IMR-90 (cell line): ENCODE measurements around the gene ATP6V1D. TPM values are rescaled to one million over a fixed set of nuclear protein-coding genes. Genes with fewer than 3 reads are reported as not detected.

Experiments used
- ATAC-seq: fragments of 200-7000 bp; cut with Tn5 transposase; 2 replicates; pipeline ENCODE4 v1.9.1; 2020; ENCODE audit warnings: low read depth, mild to moderate bottlenecking, moderate library complexity
- BruUV-seq: library from RNA; stranded (reverse); fragments of 400-500 nt; replicated peaks from 2 replicates; lab custom pipeline; 2021; lab: Mats Ljungman, UMichigan
- CTCF ChIA-PET: fragments of 300-600 bp; formaldehyde crosslinking; extraction: SDS; loops from one replicate; lab custom pipeline; 2021; ENCODE audit warnings: antibody characterized with exemption; lab: Yijun Ruan, JAX
- POLR2A ChIA-PET: fragments of 300-600 bp; sonication (Branson Sonifier 250); formaldehyde crosslinking; loops from one replicate; lab custom pipeline; 2022; ENCODE audit warnings: antibody characterized with exemption; ENCODE audit not compliant: unreplicated experiment; lab: Charles Lee
- DNase-seq: peaks from one replicate; pipeline ENCODE4 v3.0.0; 2013
- H2AFZ ChIP-seq: replicated peaks from 2 replicates; pipeline ENCODE3; 2013; ENCODE audit warnings: low read length, mild to moderate bottlenecking; ENCODE audit not compliant: poor library complexity
- H2AK5ac ChIP-seq: 2 replicates; pipeline ENCODE4 v1.6.1; 2013; ENCODE audit warnings: low read depth, low read length, inconsistent platforms
- H2AK9ac ChIP-seq: replicated peaks from 2 replicates; pipeline ENCODE3; 2013; ENCODE audit warnings: mild to moderate bottlenecking, low read depth, low read length, moderate library complexity; ENCODE audit not compliant: poor library complexity
- H2BK120ac ChIP-seq: 2 replicates; pipeline ENCODE4 v1.6.1; 2013; ENCODE audit warnings: low read depth, low read length, inconsistent platforms
- H2BK15ac ChIP-seq: 3 replicates; pipeline ENCODE4 v1.6.1; 2013; ENCODE audit warnings: low read depth, low read length, inconsistent platforms
- H2BK20ac ChIP-seq: 2 replicates; pipeline ENCODE4 v1.6.1; 2013; ENCODE audit warnings: low read depth, mild to moderate bottlenecking, inconsistent platforms, low read length, moderate library complexity
- H2BK5ac ChIP-seq: 2 replicates; pipeline ENCODE4 v1.6.1; 2013; ENCODE audit warnings: mild to moderate bottlenecking, low read depth, low read length, inconsistent platforms; ENCODE audit not compliant: poor library complexity, severe bottlenecking
- H3K14ac ChIP-seq: replicated peaks from 2 replicates; pipeline ENCODE4 v1.6.1; 2013; ENCODE audit warnings: low read depth, low read length, inconsistent platforms
- H3K18ac ChIP-seq: 2 replicates; pipeline ENCODE4 v1.6.1; 2013; ENCODE audit warnings: low read depth, low read length, control low read depth
- H3K23ac ChIP-seq: 2 replicates; pipeline ENCODE4 v1.6.1; 2013; ENCODE audit warnings: low read depth, low read length, inconsistent platforms
- H3K27ac ChIP-seq: 2 replicates; pipeline ENCODE4 v1.5.1; 2013; ENCODE audit warnings: mild to moderate bottlenecking, control low read depth, low read length; ENCODE audit not compliant: insufficient read depth
- H3K27me3 ChIP-seq: 2 replicates; pipeline ENCODE4 v1.6.1; 2013; ENCODE audit warnings: low read length; ENCODE audit not compliant: control insufficient read depth, insufficient read depth
- H3K36me3 ChIP-seq: 2 replicates; pipeline ENCODE4 v1.6.1; 2013; ENCODE audit warnings: low read length, mixed read lengths; ENCODE audit not compliant: control insufficient read depth, insufficient read depth
- H3K4ac ChIP-seq: 2 replicates; pipeline ENCODE4 v1.6.1; 2013; ENCODE audit warnings: low read depth, low read length, inconsistent platforms
- H3K4me1 ChIP-seq: 2 replicates; pipeline ENCODE4 v1.6.1; 2013; ENCODE audit warnings: low read length, mixed read lengths; ENCODE audit not compliant: control insufficient read depth, insufficient read depth
- H3K4me2 ChIP-seq: 2 replicates; pipeline ENCODE4 v1.6.1; 2013; ENCODE audit warnings: low read depth, mild to moderate bottlenecking, control low read depth, low read length, moderate library complexity
- H3K4me3 ChIP-seq: 2 replicates; pipeline ENCODE4 v1.5.1; 2013; ENCODE audit warnings: low read depth, mild to moderate bottlenecking, control low read depth, low read length, moderate library complexity; ENCODE audit not compliant: insufficient read depth
- H3K56ac ChIP-seq: 2 replicates; pipeline ENCODE4 v1.6.1; 2013; ENCODE audit warnings: low read length, inconsistent platforms; ENCODE audit not compliant: insufficient read depth; ENCODE audit errors: extremely low read depth
- H3K79me1 ChIP-seq, 2 experiments: 2 replicates each; pipeline ENCODE4 v1.6.1; 2013; ENCODE audit warnings: low read length in 2 of 2, inconsistent platforms in 1 of 2, low read depth in 1 of 2
- H3K9ac ChIP-seq: 2 replicates; pipeline ENCODE4 v1.6.1; 2013; ENCODE audit warnings: low read depth, low read length, control low read depth
- H3K9me1 ChIP-seq: 2 replicates; pipeline ENCODE4 v1.6.1; 2013; ENCODE audit warnings: low read length, inconsistent platforms; ENCODE audit not compliant: insufficient read depth
- H3K9me3 ChIP-seq: 2 replicates; pipeline ENCODE4 v1.6.1; 2013; ENCODE audit warnings: low read length; ENCODE audit not compliant: control insufficient read depth, insufficient read depth
- H4K20me1 ChIP-seq: 2 replicates; pipeline ENCODE4 v1.6.1; 2013; ENCODE audit warnings: low read length, inconsistent platforms; ENCODE audit not compliant: insufficient read depth
- H4K5ac ChIP-seq: 2 replicates; pipeline ENCODE4 v1.6.1; 2013; ENCODE audit warnings: mild to moderate bottlenecking, low read depth, low read length, control low read depth
- H4K8ac ChIP-seq, 2 experiments: 2 replicates each; pipeline ENCODE4 v1.6.1; 2013; ENCODE audit warnings: low read depth in 2 of 2, low read length in 2 of 2, control low read depth in 1 of 2, inconsistent platforms in 1 of 2
- H4K91ac ChIP-seq: 2 replicates; pipeline ENCODE4 v1.6.1; 2013; ENCODE audit warnings: low read depth, low read length, inconsistent platforms; ENCODE audit not compliant: insufficient read depth
- FOS ChIP-seq: fragments of 150-350 bp; IDR thresholded peaks from 2 replicates; pipeline ENCODE4 v1.6.1; 2016; ENCODE audit warnings: low read depth, low read length
- MAFK ChIP-seq: IDR thresholded peaks from 2 replicates; pipeline ENCODE4 v1.6.1; 2012; ENCODE audit warnings: low read depth, low read length, improper control_type of control experiment
- MAZ ChIP-seq: IDR thresholded peaks from 2 replicates; pipeline ENCODE4 v1.6.1; 2012; ENCODE audit warnings: low read depth, mild to moderate bottlenecking, low read length, improper control_type of control experiment, moderate library complexity, borderline replicate concordance
- MXI1 ChIP-seq: IDR thresholded peaks from 2 replicates; pipeline ENCODE4 v1.6.1; 2012; ENCODE audit warnings: low read depth, mild to moderate bottlenecking, low read length, moderate library complexity, borderline replicate concordance
- POLR2A ChIP-seq: IDR thresholded peaks from 2 replicates; pipeline ENCODE4 v1.6.1; 2012; ENCODE audit warnings: mild to moderate bottlenecking, low read depth, low read length
- RAD21 ChIP-seq: IDR thresholded peaks from 2 replicates; pipeline ENCODE4 v1.6.1; 2012; ENCODE audit warnings: low read length, improper control_type of control experiment
- SMC3 ChIP-seq: fragments of 150-350 bp; IDR thresholded peaks from 2 replicates; pipeline ENCODE4 v1.6.1; 2016; ENCODE audit warnings: low read depth, mild to moderate bottlenecking, antibody characterized with exemption, low read length, moderate library complexity
- WGBS, 2 experiments: methylation state at CpG; one replicate each; pipeline versions ENCODE4 v1.1.5 to v1.1.7; 2013; ENCODE audit warnings: missing lambda C conversion rate in 2 of 2; ENCODE audit not compliant: insufficient read length in 1 of 2; ENCODE audit errors: extremely low coverage in 2 of 2; 5-methylcytosine and 5-hydroxymethylcytosine counted together
- dilution Hi-C: fragments of 300-500 bp; cut with HindIII; formaldehyde crosslinking; loops from one replicate; pipeline ENCODE4 v1.14.3; 2018; ENCODE audit warnings: low sequenced_read_pairs; ENCODE audit not compliant: unreplicated experiment
- in situ Hi-C: fragments of 300-500 bp; cut with MboI; formaldehyde crosslinking; loops from 3 replicates; pipeline ENCODE4 v1.14.3; 2019; ENCODE audit warnings: low sequenced_read_pairs, inconsistent platforms, mixed read lengths
- intact Hi-C: fragments of 100-400 bp; cut with micrococcal nuclease; formaldehyde crosslinking; loops from 2 replicates; pipeline ENCODE4 v1.10.0; 2022
- polyA plus RNA-seq, 3 experiments: library from polyadenylated mRNA; depleted of rRNA; stranded (reverse); fragments of >200 nt; gene quantifications; 2 replicates each; pipeline ENCODE4 v1.2.3, GENCODE V29; 2012; ENCODE audit warnings: low replicate concordance in 1 of 3
- total RNA-seq: library from RNA; depleted of rRNA; stranded (reverse); fragments of >200 nt; gene quantifications from 2 replicates; pipeline ENCODE4 v1.2.3, GENCODE V29; 2012
- TF ChIP-seq, protein P1 (sequence below): fragments of 150-350 bp; IDR thresholded peaks from 2 replicates; pipeline ENCODE4 v1.6.1; 2016; ENCODE audit warnings: low read depth, mild to moderate bottlenecking, low read length, moderate library complexity, borderline replicate concordance

Gene ATP6V1D
- total and polyA plus RNA-seq, 2 of the 4 experiments (the other 2 are of a cell fraction) = 54.5 to 113 TPM

DNA sequence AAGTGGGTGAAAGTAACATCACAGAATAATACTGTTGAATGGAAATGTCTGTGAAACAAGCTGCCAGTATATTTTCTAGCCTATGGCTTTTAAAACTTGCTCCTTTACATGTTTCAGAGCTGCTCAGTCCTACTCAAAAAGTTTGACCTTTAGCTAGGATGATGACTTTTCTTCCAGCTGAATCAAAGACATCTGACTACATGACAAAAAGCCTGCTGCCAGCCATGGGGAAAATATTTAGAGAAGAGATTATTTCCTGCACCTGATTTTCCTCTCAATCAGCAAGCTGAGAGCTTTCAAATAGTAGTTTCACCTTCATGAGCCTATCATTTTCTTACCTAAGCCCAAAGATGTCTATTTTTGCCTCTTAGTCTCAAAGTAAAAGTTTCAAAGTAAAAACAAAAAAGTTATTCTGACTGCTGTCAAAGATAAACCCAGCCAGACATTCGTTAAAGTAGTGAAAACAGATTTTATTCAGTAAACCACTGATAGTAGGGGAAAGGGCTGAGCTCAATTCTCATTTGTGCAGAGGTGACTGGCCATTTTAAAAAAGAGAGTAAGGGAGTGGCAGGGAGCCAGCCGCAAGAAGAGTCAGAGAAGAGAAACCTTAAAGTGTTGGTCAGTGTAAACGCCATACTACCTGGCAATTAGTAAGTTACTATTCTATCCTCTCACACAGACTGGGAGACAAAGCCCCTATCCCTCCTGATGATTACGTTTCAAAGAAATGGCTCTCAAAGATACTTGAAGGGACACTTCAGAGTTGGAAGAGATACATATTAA lies 2.2 kb downstream of the ATP6V1D start:
- no peak overlapping the region for H3K4ac ChIP-seq
- H3K4me2 ChIP-seq = peak overlapping the region; percentile 32
- H3K27ac ChIP-seq = no peak overlapping the region
- no peaks in the 10 kb centered on the region for H3K9me3 ChIP-seq
- no peak overlapping the region for H2AK9ac ChIP-seq
- ATAC-seq = no peak
- H3K4me1 ChIP-seq = peaks cover 2% of the 10 kb centered on the region; the same call in 1 of the 2 replicates
- no CpG with 5 or more reads among the region's 4 CpGs for WGBS, 2 experiments
- no peak overlapping the region; a peak in 1 of 4 replicates for H4K8ac ChIP-seq
- no peak overlapping the region for H3K4me3 ChIP-seq
- H4K91ac ChIP-seq = no peak overlapping the region
- H2AFZ ChIP-seq = no peak overlapping the region
- H3K56ac ChIP-seq = no peak overlapping the region
- H3K9me1 ChIP-seq = peaks cover 6% of the 10 kb centered on the region; the same call in 1 of the 2 replicates
- H3K18ac ChIP-seq = no peak overlapping the region
- no peak overlapping the region for H3K23ac ChIP-seq
- BruUV-seq = no TSS peak
- H2BK20ac ChIP-seq = no peak overlapping the region
- dilution Hi-C loops = no loop called here
- POLR2A ChIA-PET = no interaction called here
- H4K20me1 ChIP-seq = peaks cover 24% of the 10 kb centered on the region
- H2BK15ac ChIP-seq = no peak overlapping the region
- H2AK5ac ChIP-seq = no peak overlapping the region
- no peak overlapping the region for H2BK5ac ChIP-seq
- CTCF ChIA-PET = no interaction called here
- no peak overlapping the region for H3K9ac ChIP-seq
- no peak overlapping the region for H4K5ac ChIP-seq
- H3K27me3 ChIP-seq = no peaks in the 10 kb centered on the region
- no peak overlapping the region for H3K14ac ChIP-seq
- intact Hi-C loops = no loop called here
- in situ Hi-C loops = no loop called here
- H2BK120ac ChIP-seq = no peak overlapping the region
- DNase-seq = no peak
- TF ChIP-seq MAZ (no peak), MAFK (no peak), FOS (no peak), SMC3 (no peak), POLR2A (no peak), MXI1 (no peak), RAD21 (no peak)
- TF ChIP-seq, protein P1, sequence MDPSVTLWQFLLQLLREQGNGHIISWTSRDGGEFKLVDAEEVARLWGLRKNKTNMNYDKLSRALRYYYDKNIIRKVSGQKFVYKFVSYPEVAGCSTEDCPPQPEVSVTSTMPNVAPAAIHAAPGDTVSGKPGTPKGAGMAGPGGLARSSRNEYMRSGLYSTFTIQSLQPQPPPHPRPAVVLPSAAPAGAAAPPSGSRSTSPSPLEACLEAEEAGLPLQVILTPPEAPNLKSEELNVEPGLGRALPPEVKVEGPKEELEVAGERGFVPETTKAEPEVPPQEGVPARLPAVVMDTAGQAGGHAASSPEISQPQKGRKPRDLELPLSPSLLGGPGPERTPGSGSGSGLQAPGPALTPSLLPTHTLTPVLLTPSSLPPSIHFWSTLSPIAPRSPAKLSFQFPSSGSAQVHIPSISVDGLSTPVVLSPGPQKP = no peak
- peaks cover 3 to 37% of the 10 kb centered on the region in 2 experiments; a peak in 3 of 4 replicates for H3K79me1 ChIP-seq
- peaks cover 6% of the 10 kb centered on the region for H3K36me3 ChIP-seq
